RWPE2 (cell line): ENCODE results near the gene EFHD1.
A peak's percentile ranks its signal among the peaks of the same experiment; 100 is the strongest.

Source experiments
- ATAC-seq: fragments of 200-7000 bp; cut with Tn5 transposase; 3 replicates; pipeline ENCODE4 v1.9.1; 2021; ENCODE audit warnings: low read depth
- DNase-seq: peaks from one replicate; pipeline ENCODE4 v3.0.0-alpha.2; 2020; ENCODE audit warnings: low spot score
- H3K27ac ChIP-seq: fragments of 450-650 bp; 2 replicates; pipeline ENCODE4 v1.5.1; 2017; ENCODE audit warnings: mild to moderate bottlenecking; ENCODE audit not compliant: poor library complexity, severe bottlenecking
- H3K27me3 ChIP-seq: fragments of 250-450 bp; sonication (Bioruptor Pico); 2 replicates; pipeline ENCODE4 v1.5.1; 2021; ENCODE audit warnings: mild to moderate bottlenecking, moderate library complexity; ENCODE audit not compliant: insufficient read depth, poor library complexity, severe bottlenecking
- H3K36me3 ChIP-seq: fragments of 250-450 bp; sonication (Bioruptor Pico); 2 replicates; pipeline ENCODE4 v1.5.1; 2020; ENCODE audit warnings: low read depth, mild to moderate bottlenecking, moderate library complexity
- H3K4me1 ChIP-seq: fragments of 250-450 bp; sonication (Bioruptor Pico); 2 replicates; pipeline ENCODE4 v1.5.1; 2021; ENCODE audit warnings: mild to moderate bottlenecking, moderate library complexity; ENCODE audit not compliant: insufficient read depth, poor library complexity, severe bottlenecking
- H3K4me3 ChIP-seq: fragments of 250-450 bp; sonication (Bioruptor Pico); 2 replicates; pipeline ENCODE4 v1.5.1; 2021; ENCODE audit warnings: mild to moderate bottlenecking, moderate library complexity; ENCODE audit not compliant: severe bottlenecking
- H3K9me3 ChIP-seq: fragments of 250-450 bp; sonication (Bioruptor Pico); 2 replicates; pipeline ENCODE4 v1.5.1; 2021; ENCODE audit warnings: mild to moderate bottlenecking, moderate library complexity; ENCODE audit not compliant: severe bottlenecking
- CTCF ChIP-seq: fragments of 450-650 bp; IDR thresholded peaks from one replicate; pipeline ENCODE4 v1.5.1; 2017; ENCODE audit warnings: mild to moderate bottlenecking, moderate library complexity; ENCODE audit not compliant: poor library complexity, severe bottlenecking

Gene EFHD1

GRCh38 chr2:232588680-232589585 is 44.5 kb upstream of the EFHD1 start:
- DNase-seq = no peak
- Histone ChIP-seq H3K9me3 (no peaks in the 10 kb centered on the region), H3K27me3 (no peaks in the 10 kb centered on the region), H3K4me3 (no peak overlapping the region), H3K4me1 (peaks cover 31% of the 10 kb centered on the region), H3K36me3 (no peaks in the 10 kb centered on the region), H3K27ac (peak overlapping the region; percentile 54)
- TF ChIP-seq CTCF = no peak
- ATAC-seq = peak; percentile 81

- peak; percentile 76 for ATAC-seq
- peak; percentile 33 for TF ChIP-seq CTCF
Measured at GRCh38 chr2:232592772-232593395, 40.5 kb upstream of the EFHD1 start.

GRCh38 chr2:232593982-232594381 is 39.4 kb upstream of the EFHD1 start:
- peaks cover 26% of the 10 kb centered on the region for H3K4me1 ChIP-seq
- TF ChIP-seq CTCF = no peak
- H3K27me3 ChIP-seq = no peaks in the 10 kb centered on the region
- H3K9me3 ChIP-seq = no peaks in the 10 kb centered on the region
- ATAC-seq = no peak
- H3K27ac ChIP-seq = no peak overlapping the region
- H3K4me3 ChIP-seq = no peak overlapping the region
- DNase-seq = no peak
- no peaks in the 10 kb centered on the region for H3K36me3 ChIP-seq

More at GRCh38 chr2:232592772-232593395, 40.5 kb upstream of the EFHD1 start:
- Histone ChIP-seq H3K4me3 (no peak overlapping the region), H3K27ac (peak overlapping the region; percentile 47), H3K36me3 (no peaks in the 10 kb centered on the region), H3K27me3 (no peaks in the 10 kb centered on the region), H3K9me3 (no peaks in the 10 kb centered on the region), H3K4me1 (peaks cover 31% of the 10 kb centered on the region)
- no peak for DNase-seq

- DNase-seq = no peak
- no peaks in the 10 kb centered on the region for H3K36me3 ChIP-seq
- peaks cover 8% of the 10 kb centered on the region for H3K4me1 ChIP-seq
- H3K4me3 ChIP-seq = no peak overlapping the region
- H3K27me3 ChIP-seq = no peaks in the 10 kb centered on the region
- H3K27ac ChIP-seq = no peak overlapping the region
- no peaks in the 10 kb centered on the region for H3K9me3 ChIP-seq
- no peak for ATAC-seq
- no peak for TF ChIP-seq CTCF
Measured at GRCh38 chr2:232597362-232598079, 35.9 kb upstream of the EFHD1 start.
